GM19240 (cell line): Measurements from ENCODE around the gene KIF1B.
"Not testable (repeated sequence)": the region's sequence is repeated elsewhere in the genome, so short reads cannot be mapped to it uniquely, and the experiment has no call there.

Experiments used
- DNase-seq: peaks from one replicate; pipeline ENCODE4 v3.0.0; 2011; ENCODE audit warnings: low spot score; ENCODE audit not compliant: insufficient read length

The KIF1B gene

GRCh38 chr1:10229903-10230302 is 19.5 kb downstream of the KIF1B start:
- DNase-seq = no peak

DNA sequence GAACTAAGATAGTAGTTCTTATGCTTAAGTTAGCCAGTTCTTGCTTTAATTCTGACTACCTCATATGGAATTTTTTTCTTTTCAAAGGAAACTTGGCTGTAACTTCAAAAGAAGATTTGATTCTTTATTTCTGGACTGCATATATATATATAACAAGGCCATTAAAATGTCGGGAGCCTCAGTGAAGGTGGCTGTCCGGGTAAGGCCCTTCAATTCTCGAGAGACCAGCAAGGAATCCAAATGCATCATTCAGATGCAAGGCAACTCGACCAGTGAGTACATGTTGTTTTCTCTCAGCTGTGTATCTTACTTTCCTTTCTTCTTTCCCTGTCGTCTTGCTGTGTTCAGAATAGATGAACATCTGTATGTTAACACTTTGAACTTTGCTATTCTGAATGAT is 21.8 kb downstream of the KIF1B start:
- no peak for DNase-seq

GRCh38 chr1:10236405-10237156 is 26.2 kb downstream of the KIF1B start:
- DNase-seq = no peak

GRCh38 chr1:10237157-10237539 is 26.8 kb downstream of the KIF1B start:
- DNase-seq = no peak

DNA sequence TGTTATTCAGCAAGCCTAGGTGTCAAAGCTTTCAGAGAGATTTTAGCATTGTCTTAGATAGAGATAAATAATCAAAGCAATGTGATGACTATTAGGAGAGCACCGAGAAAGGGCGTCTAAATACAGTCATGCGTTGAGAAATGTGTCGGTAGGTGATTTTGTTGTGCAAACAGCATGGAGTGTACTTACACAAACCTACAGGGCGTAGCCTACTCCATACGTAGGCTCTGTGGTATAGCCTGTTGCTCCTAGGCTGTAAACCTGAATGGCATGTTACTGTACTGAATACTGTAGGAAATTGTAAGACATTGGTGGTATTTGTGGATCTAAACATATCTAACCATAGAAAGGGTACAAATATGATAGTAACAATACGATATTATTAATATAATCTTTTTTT is 31.8 kb downstream of the KIF1B start:
- no peak for DNase-seq

- DNase-seq = no peak
Observed at GRCh38 chr1:10242811-10243210, 32.4 kb downstream of the KIF1B start.

DNA sequence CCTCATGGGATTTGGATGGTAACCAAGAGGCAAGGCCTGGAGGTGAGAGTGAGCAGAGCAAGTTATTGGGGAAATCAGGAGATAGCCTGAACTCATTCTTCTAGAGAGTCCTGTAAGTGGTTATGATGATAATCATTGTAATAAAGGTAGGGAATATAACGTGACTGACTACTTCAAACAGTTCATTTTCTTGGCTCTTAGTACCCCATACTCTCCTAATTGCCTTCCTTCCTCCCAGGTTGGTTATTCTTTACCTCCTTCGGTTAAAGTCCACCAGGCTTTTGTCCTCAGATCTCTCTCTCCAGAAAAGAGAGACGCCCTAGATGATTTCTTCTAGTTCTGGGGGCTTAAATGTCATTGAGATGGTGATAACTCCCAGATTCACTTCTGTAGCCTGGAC is 35.3 kb downstream of the KIF1B start:
- DNase-seq = no peak

DNA sequence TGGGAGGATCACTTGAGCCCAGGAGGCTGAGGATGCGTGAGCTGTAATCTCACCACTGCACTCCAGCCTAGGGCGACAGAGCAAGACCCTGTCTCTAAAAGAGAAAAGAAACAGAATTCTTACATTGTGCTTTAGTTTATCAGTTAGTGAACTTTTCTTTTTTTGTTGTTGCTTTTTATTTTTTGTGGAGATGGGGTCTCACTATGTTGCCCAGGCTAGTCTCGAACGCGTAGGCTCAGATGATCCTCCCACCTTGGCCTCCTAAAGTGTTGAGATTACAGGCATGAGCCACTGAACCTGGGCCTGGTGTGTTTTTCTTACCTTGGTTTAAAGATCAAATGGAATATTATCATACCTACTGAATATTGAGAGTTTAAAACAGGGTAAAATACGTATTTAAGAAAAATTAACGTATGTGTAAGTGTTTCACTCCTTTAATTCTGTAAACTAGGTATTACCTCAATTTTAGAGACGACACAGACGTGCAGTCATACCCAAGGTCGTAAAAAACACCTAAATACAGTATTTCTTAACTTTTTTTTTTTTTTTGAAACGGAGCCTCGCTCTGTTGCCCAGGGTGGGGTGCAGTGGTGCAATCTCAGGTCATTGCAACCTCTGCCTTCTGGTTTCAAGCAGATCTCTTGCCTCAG is 39.6 kb downstream of the KIF1B start:
- no peak for DNase-seq

- DNase-seq = no peak
Observed at GRCh38 chr1:10250663-10251062, 40.3 kb downstream of the KIF1B start.

DNA sequence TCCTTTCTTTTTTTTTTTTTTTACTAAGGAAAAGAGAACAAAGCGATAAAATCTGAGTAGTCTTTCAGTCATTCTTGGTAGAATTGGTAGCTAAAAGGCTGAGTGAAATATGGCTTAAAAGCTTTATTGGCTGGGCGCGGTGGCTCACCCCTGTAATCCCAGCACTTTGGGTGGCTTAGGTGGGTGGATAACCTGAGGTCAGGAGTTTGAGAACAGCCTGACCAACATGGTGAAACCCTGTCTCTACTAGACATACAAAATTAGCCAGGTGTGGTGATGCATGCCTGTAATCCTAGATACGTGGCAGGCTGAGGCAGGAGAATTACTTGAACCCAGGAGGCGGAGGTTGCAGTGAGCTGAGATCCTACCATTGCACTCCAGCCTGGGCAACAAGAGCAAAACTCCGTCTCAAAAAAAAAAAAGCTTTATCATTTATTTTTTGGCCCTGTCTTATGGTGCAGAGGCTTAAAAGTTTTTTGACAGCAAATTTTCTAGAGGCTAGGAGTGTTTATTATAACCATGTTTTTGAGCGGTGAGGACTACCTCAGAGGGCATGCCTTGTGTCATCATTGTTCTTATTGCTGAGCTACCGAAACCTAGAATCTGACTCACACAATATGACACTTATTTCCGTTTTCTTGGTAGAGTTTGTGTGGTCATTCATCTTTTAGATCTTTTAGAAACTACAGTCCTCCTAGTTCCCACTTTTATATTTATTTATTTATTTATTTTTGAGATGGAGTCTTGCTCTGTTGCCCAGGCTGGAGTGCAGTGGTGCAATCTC is 41.1 kb downstream of the KIF1B start:
- not testable (repeated sequence) for DNase-seq

GRCh38 chr1:10252508-10252907 is 42.1 kb downstream of the KIF1B start:
- DNase-seq = no peak

GRCh38 chr1:10253149-10253548 is 42.8 kb downstream of the KIF1B start:
- DNase-seq = no peak

DNA sequence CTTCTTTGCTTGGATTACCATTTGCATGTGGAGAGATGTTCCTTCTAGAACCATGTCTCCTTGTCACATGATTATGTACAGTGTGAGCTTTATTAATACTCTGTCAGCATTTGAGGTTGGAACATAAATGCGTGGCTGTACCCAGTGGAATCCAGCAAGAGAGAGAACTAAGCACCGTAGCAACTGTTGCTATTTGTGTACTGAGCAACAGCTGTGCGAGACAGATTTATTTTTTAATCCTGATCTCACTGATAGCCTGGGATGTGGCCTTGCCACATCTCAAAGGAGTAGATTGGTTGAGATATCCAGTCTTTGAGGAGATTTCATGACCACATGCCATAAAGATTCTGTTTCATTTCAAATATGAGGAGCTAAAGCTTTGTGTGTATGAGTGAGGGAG is 43.4 kb downstream of the KIF1B start:
- DNase-seq = no peak

DNA sequence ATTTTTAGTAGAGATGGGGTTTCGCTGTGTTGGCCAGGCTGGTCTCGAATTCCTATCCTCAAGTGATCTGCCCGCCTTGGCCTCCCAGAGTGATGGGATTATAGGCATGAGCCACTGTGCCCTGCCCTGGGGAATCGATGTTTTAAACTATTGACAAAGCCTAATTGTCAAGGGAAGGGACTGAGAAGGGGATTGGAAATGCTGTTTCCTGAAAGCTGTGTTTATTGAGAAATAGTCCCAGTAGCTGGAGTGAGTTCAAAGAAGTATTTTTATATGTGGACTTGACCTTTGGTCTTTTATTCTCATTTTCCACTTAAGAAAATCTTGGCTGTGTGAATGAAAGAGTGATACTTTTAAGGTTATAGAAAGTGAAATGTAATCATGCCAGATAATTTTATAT is 47.5 kb downstream of the KIF1B start:
- no peak for DNase-seq

DNA sequence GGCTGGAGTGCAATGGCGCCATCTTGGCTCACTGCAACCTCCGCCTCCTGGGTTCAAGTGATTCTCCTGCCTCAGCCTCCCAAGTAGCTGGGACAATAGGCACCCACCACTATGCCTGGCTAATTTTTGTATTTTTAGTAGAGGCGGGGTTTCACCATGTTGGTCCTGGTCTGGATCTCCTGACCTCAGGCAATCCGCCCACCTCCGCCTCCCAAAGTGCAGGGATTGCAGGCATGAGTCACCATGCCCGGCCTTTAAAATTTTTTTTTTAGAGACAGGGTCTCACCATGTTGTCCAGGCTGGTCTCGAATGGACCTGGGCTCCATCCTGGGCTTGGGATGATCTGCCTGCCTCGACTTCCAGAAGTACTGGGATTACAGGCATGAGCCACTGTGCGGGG is 49.2 kb downstream of the KIF1B start:
- not testable (repeated sequence) for DNase-seq

DNA sequence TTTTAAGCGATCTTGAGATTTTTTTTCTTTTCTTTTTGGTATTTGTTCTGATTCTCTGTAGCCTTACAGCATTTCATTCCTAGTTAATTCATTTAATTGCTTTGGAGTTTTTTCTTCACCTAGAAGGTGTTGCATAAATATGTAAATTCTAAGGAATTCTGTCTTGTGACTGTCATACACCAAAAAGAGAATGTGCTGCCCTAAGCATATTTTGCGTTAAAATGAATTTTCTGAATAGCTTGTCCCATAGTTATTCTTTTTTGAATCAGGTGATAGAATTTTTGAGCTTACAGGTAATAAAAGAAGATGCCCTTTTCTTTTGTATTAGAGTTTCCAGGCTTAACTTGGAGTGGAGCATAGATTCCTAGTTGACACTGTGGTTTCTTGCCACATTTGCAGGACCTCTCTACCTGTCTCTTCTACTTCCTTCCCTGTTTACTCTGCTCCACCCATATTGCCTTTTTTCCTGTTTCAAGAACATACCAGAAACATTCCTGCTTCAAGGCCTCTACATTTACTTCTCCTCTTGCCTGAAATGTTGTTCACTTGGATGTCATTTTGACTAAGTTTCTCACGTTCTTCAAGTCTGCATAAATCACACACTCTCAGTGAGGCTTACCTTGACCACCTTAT is 53.2 kb downstream of the KIF1B start:
- no peak for DNase-seq

DNA sequence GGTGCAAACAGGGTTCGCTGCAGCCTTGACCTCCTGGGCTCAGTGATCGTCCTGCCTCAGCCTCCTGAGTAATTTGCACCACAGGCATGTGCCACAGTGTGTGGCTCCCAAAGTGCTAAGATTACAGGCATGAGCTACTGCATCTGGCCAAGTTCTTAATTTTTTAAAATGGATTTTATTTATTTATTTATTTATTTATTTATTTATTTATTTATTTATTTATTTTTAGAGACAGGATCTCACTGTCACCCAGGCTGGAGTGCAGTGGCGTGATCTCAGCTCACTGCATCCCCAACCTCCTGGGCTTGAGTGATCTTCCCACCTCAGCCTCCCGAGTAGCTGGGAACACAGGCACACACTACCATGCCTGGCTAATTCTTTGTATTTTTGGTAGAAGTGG is 54.7 kb downstream of the KIF1B start:
- no peak for DNase-seq

GRCh38 chr1:10265900-10266299 is 55.5 kb downstream of the KIF1B start:
- DNase-seq = no peak

DNA sequence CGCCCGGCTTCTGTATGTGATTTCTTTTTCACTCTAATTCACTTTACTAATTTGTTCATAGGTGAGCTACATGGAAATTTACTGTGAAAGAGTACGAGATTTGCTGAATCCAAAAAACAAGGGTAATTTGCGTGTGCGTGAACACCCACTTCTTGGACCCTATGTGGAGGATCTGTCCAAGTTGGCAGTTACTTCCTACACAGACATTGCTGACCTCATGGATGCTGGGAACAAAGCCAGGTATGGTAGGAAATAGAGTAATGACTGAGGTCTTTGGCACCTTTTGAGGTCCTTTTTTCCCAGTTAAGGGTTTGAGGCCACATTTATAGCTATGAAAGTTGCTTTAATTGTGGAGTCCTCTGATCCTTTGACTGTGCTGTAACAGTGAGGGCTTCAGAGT is 56.9 kb downstream of the KIF1B start:
- no peak for DNase-seq

- no peak for DNase-seq
Observed at GRCh38 chr1:10267921-10268320, 57.6 kb downstream of the KIF1B start.

DNA sequence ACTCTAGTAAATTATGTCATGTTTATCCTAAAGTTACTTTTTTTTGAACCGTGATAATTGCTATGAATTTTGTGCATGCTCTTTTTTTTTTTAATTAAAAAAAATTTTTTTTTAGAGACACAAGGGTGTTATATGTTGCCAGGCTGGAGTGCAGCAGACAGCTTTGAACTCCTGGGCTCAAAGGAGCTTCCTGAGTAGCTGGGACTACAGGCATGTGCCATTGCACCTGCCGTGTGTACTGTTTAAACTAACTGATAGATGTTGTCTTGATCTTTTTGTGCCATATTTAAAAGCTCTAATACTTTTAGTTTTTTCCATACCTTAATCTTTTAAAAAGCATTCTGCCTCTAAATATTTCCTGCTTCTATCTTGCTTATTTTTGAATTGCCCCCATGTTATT is 60.7 kb downstream of the KIF1B start:
- no peak for DNase-seq

- no peak for DNase-seq
Observed at GRCh38 chr1:10271869-10272268, 61.5 kb downstream of the KIF1B start.
